ENCODE data around the gene CCDC3.
A peak's percentile ranks its signal among the peaks of the same experiment; 100 is the strongest.
"Not testable (repeated sequence)": the region's sequence is repeated elsewhere in the genome, so short reads cannot be mapped to it uniquely, and the experiment has no call there.

Gene CCDC3

DNA sequence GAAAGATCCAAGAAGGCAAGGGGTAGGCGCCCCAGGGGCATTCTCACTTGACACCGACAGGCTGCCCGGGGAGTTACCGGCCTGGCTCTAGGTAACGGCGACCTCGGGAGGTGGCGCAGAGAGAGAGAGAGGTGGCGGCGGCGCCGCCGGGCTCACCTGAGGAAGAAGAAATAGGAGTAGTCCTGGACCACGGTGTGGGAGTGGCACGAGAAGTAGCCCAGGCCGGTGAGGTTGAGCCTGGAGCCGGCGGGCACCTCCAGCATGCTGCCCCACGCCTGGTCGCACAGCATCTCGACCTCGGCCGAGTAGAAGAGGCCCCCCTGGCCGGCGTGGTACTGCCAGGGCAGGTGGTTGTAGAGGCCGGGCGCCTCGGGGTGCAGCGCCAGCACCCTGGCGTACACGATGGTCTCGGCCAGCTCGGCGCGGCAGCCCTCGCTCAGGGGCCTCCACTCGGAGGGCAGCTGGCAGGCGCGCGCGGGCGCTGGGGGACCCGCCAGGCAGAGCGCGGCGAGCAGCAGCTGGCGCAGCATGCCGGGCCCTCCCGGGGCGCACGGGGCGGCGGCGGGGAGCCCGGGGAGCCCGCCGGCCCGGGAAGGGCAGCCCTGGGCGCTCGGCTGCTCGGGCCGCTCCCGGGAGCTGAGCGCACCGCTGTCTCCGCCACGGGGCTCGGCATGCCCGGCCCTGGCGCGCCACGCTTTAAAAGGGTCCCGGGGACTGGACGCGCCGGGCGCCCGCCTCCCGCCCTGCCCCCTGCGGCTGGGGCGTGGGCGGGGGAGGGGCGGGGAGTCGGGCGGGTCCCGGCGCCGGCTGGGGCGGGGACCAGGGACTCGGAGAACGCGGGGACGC is at the start of gene CCDC3:
TSS of gene CCDC3 (minus strand) at position 673 of the 846 bp plus-strand sequence. CDS start at position 530, 143 bp downstream.
- peak in 1 of 58 donors; percentile 6 for DNase-seq

DNA sequence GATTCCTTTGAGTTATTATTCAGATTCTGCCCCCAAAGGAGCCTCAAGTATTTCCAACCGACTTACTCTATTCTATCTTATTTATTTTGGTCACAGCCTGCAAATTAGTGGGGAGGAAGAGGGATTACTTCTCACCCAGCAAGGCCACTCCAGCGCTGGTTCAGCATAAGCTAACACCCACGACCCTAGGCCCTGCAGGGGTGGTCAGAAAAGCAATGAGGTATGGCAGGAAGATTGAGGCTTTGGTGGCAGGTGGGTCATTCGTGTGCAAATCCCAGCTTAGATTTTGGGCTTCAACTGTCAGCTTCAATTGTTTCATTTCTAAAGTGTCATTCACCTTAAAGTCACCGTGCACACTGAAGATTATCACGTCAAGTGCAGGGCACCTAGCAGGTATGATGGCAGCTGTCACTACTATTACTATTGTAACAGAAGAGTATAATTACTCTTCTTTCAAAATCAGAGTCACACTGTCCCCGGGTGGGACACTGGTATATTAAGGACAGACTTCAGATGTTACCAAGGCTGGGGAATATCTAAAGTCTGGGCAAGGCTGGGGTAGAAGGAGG is 49.7 kb upstream of the CCDC3 start:
- DNase-seq = no peak

DNA sequence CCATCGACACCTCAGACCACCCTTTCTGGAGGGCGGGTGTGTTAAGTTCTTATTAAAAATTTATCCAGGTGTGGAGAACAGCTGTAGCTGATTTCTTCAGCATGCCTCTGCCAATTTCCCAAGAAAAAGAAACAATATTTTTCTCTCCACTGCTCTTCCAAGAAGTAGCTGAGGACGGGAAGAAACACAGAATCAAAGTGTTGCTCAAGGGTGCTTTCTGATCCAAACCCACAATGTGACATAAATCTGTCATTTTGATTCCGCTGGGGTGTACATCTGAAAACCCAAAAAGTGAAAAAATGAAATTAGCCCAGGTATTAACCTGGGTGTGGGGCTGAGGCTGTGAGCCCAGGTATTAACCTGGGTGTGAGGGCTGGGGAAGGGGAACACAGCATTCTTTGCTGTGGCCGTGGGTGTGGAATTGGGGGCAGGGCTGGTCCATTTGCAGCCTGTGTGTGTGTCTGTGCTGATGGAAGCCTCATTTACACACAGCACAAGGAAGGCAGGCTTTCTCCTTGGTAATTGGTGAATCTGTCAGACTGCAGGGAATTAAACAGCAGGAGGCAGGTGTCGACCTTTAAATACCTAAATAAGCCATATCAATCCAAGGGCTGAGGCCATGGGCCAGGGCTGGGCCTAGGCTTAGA is 48.4 kb upstream of the CCDC3 start:
- no peak for DNase-seq

DNA sequence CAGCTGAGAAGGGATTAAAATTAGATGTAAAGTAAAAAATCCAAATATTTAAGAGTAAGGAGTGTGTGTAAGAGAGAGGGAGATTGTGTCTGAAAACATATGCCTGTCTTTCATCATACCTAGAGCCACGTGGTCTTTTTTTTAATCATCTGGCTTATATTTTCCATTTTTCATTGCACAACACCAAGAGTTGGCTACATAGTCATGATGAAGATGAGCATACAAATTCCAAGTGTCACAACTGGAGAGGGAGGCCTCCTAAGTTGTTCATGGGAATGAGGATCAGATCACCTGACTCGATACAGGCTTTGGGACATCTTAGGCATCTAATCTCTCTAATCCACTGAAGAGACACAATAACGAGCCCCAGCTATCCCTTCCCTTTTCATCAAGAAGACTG is 47.2 kb upstream of the CCDC3 start:
- no peak for DNase-seq

DNA sequence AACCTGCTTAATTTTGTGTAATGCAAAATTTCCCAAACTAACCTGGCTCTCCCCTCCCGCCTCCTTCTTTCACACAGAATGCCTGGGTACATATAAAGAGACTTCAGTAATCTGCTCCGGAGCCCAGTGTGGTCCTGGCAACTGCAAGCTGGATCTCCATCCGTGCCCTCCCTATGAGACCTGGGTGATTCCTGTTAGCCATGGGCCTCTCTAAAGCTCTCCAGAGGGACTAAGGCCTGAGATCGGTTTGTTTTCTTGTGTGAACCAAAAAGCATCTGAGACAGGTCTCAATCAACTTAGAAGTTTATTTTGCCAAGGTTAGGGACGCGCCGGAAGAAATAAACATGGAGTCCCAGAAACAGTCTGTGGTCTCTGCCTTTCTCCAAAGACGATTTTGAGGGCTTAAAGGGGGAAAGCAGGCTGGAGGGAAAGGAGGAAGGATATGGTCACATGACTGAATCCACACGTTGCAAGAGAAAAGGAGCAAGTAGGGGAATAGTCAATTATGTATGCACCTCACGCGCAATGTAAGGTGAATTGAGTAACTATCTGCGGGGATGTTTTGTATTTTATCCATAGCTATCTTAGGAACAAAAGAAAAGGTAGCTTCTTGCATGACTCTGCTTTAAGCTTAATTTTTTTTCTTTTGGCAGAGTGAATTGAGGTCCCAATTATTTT is 46.2 kb upstream of the CCDC3 start:
- no peak for DNase-seq

DNA sequence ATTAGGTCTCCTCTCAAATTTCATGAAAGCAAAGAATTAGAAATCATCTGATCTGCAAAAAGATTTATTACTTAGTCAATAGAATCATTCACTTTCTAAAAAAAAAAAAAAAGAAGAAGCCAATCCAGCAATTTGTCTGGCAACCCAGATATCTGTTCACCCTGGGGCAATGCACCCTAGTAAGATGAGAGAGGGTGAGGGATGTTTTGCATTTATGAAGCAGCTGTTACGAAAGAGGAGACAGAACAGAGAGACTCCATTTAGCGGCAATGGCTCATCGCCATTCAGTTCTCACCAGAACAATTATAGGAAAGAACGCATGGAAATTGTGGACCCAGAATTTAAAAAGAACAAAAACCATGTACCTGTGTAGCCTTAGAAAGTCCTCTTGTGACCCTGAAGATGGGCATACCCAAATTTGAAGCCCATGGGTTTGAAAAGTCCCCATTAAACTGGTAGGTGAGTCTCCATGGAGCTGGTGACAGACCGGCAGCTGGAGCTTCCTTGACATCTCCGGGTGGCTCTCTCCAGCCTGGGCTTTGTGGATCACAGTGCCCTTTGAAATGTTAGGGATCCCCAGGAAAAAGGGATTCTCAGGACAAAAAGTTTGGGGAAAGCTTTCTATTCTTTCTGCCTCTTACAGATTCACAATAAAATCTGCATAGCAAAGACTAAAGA is 45.5 kb upstream of the CCDC3 start:
- no peak for DNase-seq

DNA sequence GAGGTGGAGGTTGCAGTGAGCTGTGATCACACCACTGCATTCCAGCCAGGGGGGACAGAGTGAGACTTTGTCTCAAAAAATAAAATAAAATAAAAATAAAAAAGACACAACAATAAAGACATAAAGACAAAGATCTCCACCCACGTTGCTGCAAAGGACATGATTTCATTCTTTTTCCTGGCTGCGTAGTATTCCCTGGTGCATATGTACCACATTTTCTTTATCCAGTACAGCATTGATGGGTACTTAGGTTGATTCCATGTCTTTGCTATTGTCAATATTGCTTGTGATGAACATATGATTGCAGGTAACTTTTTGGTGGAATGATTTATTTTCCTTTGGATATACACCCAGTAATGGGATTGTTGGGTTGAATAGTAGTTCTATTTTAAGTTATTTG is 42.0 kb upstream of the CCDC3 start:
- DNase-seq = no peak

DNA sequence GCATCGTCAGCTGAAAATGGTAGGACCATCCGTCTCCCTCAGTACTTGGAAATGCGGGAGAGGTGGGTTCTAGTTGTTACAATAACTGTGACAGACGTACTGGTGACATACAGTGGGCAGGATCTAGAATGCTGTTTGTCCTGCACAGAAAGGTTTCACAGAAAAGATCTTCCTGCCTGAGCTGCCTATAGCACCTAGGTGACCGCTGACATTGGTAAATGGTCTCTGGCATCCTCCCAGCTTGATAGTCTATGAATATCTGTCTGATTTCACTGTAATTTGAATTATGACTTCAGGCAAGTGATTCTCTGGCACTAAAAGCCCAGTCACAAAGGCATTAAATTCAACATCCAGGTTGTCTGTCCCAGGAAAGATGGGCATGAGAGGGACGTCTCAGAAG is 38.2 kb upstream of the CCDC3 start:
- DNase-seq = no peak

DNA sequence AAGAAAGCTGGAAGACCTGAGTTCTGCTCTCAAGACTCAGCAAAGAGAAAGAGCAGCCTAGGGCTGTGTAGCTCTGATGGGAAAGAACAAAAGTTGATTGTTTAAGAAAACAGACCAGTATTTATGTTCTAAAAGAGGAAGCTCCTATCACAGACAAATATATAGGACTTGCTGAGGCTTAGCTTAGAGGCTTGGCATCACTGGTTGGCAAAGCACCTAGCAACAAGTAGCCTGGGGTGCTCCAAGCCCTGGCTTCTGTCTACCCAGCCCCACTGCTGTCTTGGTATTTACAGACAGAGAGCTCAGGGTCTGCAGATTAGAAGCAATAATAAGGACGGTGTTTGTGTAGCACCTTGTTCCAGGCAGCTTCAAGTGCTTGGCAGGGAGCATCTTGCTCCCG is 36.9 kb upstream of the CCDC3 start:
- DNase-seq = peak in 1 of 58 donors; percentile 2

DNA sequence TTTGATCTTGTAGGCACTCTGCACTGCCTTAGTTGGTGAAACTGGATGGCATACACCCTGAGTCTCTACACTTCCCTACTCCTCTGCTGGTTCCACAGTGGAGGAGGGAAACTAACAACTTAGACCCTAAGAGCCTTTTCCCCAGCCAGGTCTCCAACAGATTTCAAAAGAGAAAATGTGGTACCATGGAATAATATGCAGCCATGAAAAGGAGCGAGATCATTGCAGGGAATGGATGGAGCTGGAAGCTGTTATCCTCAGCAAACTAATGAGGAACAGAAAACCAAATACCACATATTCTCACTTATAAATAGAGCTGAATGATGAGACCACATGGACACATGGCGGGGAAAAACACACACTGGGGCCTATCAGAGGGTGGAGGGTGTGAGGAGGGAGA is 36.3 kb upstream of the CCDC3 start:
- no peak for DNase-seq

DNA sequence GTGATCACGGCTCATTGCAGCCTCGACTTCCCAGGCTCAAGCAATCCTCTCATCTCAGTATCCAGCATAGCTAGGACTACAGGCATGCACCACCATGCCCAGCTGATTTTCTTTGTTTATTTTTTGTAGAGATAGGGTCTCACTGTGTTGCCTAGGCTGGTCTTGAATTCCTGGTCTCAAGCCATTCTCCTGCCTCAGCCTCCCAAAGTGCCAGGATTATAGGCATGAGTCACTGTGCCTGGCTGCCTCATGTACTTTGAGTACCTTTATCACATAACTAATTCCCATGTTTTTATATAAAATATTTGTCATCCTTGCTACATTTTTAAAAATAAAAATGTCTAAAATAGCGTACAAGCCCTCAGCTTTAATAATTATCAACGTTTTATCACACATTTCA is 35.3 kb upstream of the CCDC3 start:
- no peak for DNase-seq

DNA sequence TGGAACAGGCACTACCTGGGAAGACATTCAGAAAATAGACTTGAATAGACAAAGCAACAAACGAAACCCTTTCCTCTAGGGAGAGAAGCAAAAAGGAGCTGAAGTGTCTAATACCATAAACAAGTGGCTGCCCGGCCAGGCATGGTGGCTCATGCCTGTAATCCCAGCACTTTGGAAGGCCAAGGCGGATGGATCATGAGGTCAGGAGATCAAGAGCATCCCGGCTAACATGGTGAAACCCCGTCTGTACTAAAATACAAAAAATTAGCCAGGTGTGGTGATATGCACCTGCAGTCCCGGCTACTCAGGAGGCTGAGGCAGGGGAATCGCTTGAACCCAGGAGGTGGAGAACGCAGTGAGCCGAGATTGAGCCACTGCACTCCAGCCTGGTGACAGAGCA is 34.2 kb upstream of the CCDC3 start:
- DNase-seq = not testable (repeated sequence)

DNA sequence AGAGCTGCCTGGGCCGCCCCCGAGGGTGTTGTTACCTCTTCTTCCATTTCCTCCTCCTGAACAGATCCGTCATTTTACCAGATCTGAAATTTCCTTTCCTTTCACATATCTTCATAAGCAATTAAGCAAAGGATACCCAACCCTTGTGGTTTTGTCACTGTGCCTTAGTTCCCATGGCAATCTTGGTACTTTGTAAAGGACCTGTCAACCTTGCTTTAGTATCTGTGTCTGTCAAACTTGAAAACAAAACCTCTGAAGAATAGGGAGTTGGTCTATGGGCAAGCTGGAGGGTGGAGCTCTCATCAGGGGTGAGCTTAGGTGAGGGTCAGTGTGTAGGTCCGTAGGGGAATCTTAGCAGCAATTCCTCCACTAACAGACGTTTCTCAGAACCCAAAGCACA is 25.4 kb upstream of the CCDC3 start:
- no peak for DNase-seq

DNA sequence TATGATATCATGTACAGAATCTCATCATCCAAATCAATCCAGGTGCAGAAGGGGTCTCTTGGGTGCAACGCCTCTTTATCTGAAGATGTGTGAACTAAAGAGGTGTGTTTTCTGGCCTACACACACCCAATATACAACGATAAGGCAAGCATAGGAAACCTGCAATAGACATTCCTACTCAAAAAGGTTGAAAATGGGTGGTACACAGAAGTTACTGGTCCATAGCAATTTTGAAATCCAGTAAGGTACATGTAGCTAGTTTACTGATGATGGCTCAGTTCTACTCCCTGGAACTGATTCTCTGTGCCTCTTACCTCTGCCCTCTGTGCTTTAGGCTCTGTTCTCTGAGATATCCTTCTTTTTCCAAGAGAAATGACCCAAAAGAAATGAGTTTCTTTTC is 22.2 kb upstream of the CCDC3 start:
- DNase-seq = no peak

DNA sequence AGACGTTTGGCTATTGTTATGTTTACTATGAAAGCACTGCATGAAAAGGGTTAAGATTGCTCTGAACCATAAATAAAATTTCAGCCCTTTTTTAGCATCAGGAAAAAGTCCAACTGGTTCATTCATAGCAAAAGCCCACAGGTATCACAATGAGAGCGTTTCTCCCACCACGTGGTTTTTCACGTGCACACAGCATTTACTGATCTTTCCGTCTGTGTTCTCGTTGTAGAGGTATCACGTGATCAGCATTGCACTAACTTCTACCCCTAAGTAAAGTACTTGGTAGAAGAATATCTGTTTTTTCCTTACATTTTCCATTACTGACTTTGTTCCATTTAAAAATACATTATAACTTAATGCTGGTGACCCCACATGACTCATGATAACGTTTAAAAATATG is 17.8 kb upstream of the CCDC3 start:
- DNase-seq = no peak

DNA sequence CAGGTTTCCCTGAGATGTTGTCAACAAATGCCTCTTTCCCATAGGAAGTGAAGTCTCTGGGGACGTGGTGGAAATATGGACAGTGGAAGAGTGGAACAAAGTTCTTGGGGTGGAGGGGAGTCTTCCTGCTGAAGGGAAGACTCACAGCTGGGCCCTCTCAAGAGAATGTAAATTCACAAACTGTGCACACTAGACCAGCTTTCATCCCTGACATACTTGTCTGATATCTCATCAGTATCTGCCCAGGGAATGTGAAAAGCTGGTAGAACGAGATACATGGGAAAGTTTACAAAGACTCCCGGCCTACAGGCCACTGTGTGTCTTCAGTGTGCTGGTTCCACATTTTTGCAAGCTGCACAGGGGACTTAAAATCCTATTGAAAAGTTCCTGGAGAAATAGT is 16.7 kb upstream of the CCDC3 start:
- no peak for DNase-seq

DNA sequence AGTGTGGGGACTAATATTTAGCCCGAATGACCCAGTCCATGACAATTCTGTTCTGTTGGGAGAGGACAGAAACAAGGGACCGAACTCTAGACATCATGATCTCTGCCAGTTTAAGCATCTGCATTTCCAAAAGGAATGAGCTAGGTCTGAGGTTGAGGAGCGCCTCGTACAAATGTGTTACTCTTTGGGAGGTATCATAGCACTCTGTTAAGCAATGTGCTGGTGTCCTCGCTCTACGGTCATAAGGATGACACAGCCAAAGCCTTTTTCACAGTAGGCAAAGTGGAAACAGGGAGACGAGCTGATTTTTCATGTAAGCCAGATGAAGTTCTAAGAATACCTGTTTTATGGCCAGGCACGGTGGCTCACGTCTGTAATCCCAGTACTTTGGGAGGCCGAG is 15.4 kb upstream of the CCDC3 start:
- no peak for DNase-seq

DNA sequence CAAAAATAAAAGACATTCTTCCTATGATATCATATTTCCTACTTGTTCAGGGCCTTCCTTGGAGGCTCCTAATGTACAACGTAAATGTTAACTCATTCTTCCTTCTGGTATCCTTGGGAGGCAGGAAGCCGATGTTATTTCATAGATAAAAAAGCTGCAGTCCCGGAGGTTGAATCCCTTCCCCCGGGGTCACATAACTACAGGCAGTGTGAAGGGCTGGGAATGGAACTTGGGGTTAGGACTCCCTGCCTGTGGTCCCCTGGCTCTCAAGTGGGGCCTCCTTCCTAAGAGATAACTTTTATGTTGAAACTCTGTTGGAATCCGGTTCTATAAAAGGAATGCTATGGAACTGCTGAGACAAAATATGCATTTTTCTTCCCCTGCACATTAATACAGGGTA is 14.9 kb upstream of the CCDC3 start:
- DNase-seq = no peak

DNA sequence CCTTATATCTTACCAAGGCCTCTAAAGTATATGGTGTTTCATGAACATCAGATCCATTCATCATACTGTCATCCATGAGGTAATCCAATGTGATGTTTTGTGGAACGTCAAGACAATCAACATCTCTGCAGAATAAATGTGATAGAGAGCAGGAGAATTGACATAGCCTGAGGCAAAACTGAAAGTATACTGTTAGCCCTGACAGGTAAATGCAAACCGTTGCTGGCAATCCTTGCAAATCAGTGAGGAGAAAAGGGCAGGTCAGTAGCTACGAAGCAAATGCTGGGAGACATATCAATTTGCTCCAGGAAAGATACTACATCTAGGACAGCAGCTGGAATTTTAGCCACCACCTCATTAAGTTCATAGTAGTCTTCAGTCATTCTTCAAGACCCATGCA is 4.5 kb upstream of the CCDC3 start:
- DNase-seq = no peak

DNA sequence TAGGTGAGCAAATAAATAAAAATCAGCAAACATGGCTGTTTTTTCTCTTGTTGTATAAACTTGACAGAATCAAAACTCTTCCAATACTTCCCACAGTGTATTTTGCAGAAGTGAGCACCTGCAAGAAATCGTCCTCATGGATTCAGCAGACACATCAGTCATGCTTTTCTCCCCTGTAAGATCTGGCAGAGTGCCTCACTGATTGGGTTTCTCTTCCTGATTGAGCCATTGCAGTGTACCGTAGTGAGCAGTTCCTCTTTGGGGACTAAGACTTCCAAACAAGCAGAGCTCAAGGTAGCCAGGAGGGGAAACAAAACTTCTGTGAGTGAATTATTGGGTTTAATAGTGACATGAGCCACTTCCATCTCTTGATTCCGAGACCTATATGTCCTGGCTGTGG is 2.2 kb upstream of the CCDC3 start:
- DNase-seq = no peak

DNA sequence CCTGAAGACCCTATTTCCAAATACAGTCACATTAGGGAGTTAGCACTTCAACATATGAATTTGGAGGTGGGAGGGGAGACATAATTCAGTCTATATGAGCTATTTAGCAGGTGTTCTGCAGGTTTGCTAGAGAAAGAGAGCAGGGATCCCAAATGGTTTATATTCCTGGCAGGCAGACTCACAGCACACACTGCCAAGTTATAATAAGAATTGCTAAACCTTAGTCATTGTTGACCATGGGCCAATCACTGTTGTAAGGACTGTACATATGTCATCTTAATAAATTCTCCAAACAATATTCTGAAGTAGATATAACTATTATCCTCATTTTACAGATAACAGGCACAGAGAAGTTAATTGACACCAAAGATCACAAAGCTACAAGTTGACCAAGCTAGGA is 1.5 kb upstream of the CCDC3 start:
- no peak for DNase-seq

DNA sequence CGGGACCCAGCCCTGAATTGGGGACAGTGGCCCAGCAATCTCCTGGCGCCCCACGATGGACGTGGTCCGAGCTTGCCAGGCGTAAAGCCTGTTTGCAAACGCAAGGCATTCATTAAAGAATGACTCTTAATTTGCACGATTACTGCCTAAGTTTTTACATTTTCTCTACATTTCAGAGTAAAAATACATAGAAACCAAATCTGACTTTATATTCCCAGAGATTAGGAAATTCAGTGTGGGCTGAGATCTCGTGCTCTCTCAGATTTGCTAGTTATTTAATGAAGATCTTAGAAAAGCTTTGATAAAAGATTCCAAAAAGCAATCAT is 337 bp upstream of the CCDC3 start:
- DNase-seq = peak in 3 of 58 donors; percentile 2 to 20 (median 19)
